ENCODE measurements around the gene SPTB.

Gene SPTB

DNA sequence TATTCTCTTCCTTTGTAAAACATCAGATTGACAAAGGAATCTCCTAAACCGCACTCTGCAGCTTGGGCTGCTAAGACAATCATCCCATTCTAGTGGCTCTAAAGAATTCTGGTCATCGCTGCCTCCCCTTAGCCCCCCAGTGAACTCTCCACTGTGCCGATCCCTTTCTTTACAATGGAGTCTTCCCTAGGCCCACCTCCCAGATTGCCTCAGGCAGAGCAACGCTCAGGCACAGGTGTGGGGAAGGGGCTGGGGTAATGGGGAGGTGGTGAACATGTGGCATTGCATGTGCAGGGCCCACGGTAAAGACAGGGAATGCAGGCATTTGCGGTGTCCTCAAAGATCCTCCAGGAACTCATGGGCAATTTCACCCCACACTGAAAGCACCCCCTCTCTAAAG lies 89.2 kb downstream of the SPTB start:
- TF ChIP-seq ZNF274 (IDR thresholded peaks at IDR 0.05; ENCODE audit: low read depth, low read length) (no peak), SUZ12 (IDR thresholded peaks at IDR 0.05; ENCODE audit: extremely low read depth, insufficient read depth, insufficient read length) (no peak), YY1 (IDR thresholded peaks at IDR 0.05; ENCODE audit: insufficient read depth, insufficient read length) (no peak)
- Histone ChIP-seq H3K36me3 (ENCODE audit: insufficient read depth, insufficient read length, low read length) (no peaks in the 10 kb centered on the region), H3K4me3 (ENCODE audit: insufficient read length, low read depth) (no peak overlapping the region), H3K27me3 (ENCODE audit: insufficient read depth, insufficient read length) (no peaks in the 10 kb centered on the region), H3K9ac (ENCODE audit: insufficient read length, low read depth) (no peak overlapping the region), H3K4me1 (ENCODE audit: insufficient read depth, insufficient read length) (peaks cover 4% of the 10 kb centered on the region), H3K9me3 (ENCODE audit: insufficient read depth, low read length) (no peaks in the 10 kb centered on the region)
- DNase-seq (ENCODE audit: low read depth, low spot score): no peak

DNA sequence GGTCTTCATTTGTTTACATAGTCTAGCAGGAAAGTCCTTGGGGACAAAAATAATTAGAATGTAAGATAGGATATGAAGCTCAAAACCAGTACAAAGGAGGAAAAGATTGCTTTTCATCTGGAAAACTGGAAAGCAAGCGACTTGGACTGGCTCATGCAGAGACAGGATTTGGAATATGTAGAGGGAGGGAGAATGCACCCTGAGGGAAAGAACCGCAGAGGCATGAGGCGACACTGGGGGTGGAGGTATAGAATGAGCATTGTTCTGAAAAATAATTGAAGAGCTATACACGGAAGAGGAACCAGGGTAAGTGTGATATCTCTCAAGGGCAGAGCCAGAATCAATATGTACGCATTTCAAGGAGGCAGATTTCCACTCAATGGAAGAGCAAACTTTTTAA lies 90.0 kb downstream of the SPTB start:
- Histone ChIP-seq H3K4me1 (ENCODE audit: insufficient read depth, insufficient read length) (peaks cover 4% of the 10 kb centered on the region), H3K4me3 (ENCODE audit: insufficient read length, low read depth) (no peak overlapping the region)

DNA sequence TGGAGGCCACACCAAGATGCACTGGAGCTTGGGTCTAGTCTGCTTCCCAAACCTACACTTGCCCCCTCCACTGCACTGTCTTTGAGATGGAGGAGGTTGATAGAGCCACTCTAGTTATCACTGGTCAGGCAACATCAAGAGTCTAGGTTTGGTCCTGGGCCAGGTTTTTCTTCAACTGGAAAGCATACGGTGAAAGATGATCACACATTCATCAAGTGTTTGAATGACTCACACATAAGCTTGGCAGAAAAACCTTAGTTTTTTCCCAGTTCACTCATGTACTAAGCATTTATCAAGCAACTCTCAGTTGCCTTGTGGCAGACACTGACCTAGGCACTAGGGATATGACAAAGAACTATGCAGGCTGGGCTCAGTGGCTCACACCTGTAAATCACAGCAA lies 91.0 kb downstream of the SPTB start:
- Histone ChIP-seq H3K9ac (ENCODE audit: insufficient read length, low read depth) (no peak overlapping the region), H3K36me3 (ENCODE audit: insufficient read depth, insufficient read length, low read length) (no peaks in the 10 kb centered on the region), H3K4me1 (ENCODE audit: insufficient read depth, insufficient read length) (peaks cover 4% of the 10 kb centered on the region), H3K9me3 (ENCODE audit: insufficient read depth, low read length) (no peaks in the 10 kb centered on the region), H3K4me3 (ENCODE audit: insufficient read length, low read depth) (no peak overlapping the region), H3K27me3 (ENCODE audit: insufficient read depth, insufficient read length) (no peaks in the 10 kb centered on the region)
- no peak for DNase-seq (ENCODE audit: low read depth, low spot score)
- TF ChIP-seq SUZ12 (IDR thresholded peaks at IDR 0.05; ENCODE audit: extremely low read depth, insufficient read depth, insufficient read length) (no peak), YY1 (IDR thresholded peaks at IDR 0.05; ENCODE audit: insufficient read depth, insufficient read length) (no peak), ZNF274 (IDR thresholded peaks at IDR 0.05; ENCODE audit: low read depth, low read length) (no peak)

More for the DNA sequence above, 90.0 kb downstream of the SPTB start:
- no peak for DNase-seq (ENCODE audit: low read depth, low spot score)
- no peak overlapping the region for H3K9ac ChIP-seq (ENCODE audit: insufficient read length, low read depth)
- no peak for TF ChIP-seq YY1 (IDR thresholded peaks at IDR 0.05; ENCODE audit: insufficient read depth, insufficient read length)
- no peak for TF ChIP-seq ZNF274 (IDR thresholded peaks at IDR 0.05; ENCODE audit: low read depth, low read length)
- TF ChIP-seq SUZ12 (IDR thresholded peaks at IDR 0.05; ENCODE audit: extremely low read depth, insufficient read depth, insufficient read length): no peak
- H3K27me3 ChIP-seq (ENCODE audit: insufficient read depth, insufficient read length): no peaks in the 10 kb centered on the region
- H3K36me3 ChIP-seq (ENCODE audit: insufficient read depth, insufficient read length, low read length): no peaks in the 10 kb centered on the region
- H3K9me3 ChIP-seq (ENCODE audit: insufficient read depth, low read length): no peaks in the 10 kb centered on the region

DNA sequence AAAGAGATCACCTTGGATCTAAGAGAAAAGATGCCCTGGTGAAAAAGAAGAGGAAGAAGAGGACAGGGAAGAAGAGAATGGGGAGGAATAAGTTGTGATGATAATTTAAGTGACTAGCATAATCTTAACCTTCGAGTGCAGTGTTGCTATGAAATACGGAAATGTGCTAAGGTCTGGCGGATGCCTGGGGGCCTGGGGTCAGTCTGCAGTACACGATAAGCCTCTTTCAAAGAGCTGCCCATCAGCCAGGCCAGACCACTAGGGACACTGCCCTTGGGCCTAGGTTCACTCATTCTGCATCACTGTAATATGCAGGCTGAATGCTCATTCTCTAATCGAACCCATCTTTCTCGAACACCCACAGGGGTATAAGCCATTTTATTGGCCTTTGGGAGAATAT lies 92.1 kb downstream of the SPTB start:
- Histone ChIP-seq H3K36me3 (ENCODE audit: insufficient read depth, insufficient read length, low read length) (no peaks in the 10 kb centered on the region), H3K4me3 (ENCODE audit: insufficient read length, low read depth) (no peak overlapping the region), H3K9ac (ENCODE audit: insufficient read length, low read depth) (no peak overlapping the region), H3K4me1 (ENCODE audit: insufficient read depth, insufficient read length) (peaks cover 4% of the 10 kb centered on the region), H3K27me3 (ENCODE audit: insufficient read depth, insufficient read length) (no peaks in the 10 kb centered on the region), H3K9me3 (ENCODE audit: insufficient read depth, low read length) (no peaks in the 10 kb centered on the region)
- TF ChIP-seq ZNF274 (IDR thresholded peaks at IDR 0.05; ENCODE audit: low read depth, low read length): no peak
- TF ChIP-seq YY1 (IDR thresholded peaks at IDR 0.05; ENCODE audit: insufficient read depth, insufficient read length): no peak
- no peak for TF ChIP-seq SUZ12 (IDR thresholded peaks at IDR 0.05; ENCODE audit: extremely low read depth, insufficient read depth, insufficient read length)
- no peak for DNase-seq (ENCODE audit: low read depth, low spot score)

DNA sequence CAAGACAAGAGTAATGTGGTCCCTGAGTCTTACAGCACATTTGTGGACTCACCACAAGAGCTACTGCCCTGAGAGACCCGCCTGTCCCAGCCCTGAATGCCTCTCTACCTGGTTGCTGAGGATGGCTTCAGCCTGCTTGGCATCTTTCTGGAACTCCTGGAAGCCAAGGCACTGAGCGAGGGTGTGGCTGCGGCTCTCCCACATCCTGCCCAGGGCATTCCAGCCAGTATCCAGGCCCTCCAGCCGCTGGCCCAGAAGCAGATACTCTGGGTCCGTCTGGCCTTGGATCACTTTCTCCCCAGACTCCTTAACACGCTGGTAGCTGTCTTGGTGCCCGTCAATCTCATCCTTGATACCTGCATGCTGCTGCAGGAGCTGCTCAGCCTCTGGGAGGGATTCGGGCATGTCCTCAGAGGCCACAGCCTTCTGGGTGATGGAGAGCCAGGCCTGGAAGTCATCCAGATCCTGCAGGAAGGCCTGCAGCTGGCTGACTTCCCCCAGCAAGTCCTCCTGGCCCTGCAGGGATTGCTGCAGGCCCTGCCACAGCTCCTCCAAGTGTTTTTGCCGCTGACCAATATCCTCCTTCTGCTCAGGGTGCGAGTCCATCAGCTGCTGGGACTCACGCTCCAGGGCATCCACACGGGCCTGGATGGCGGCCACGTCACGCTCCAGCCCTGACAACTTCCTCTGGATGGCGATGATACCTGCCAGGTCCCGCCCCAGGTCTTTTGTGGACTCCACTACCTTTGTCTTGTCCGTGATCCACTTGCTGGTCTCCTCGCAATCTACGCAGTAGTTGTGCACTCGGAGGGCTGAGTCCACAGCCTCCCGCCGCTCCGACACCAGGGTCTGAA lies 93.2 kb downstream of the SPTB start:
- Histone ChIP-seq H3K9ac (ENCODE audit: insufficient read length, low read depth) (no peak overlapping the region), H3K4me1 (ENCODE audit: insufficient read depth, insufficient read length) (peaks cover 4% of the 10 kb centered on the region), H3K36me3 (ENCODE audit: insufficient read depth, insufficient read length, low read length) (no peaks in the 10 kb centered on the region), H3K27me3 (ENCODE audit: insufficient read depth, insufficient read length) (no peaks in the 10 kb centered on the region), H3K4me3 (ENCODE audit: insufficient read length, low read depth) (no peak overlapping the region), H3K9me3 (ENCODE audit: insufficient read depth, low read length) (no peaks in the 10 kb centered on the region)
- no peak for DNase-seq (ENCODE audit: low read depth, low spot score)
- TF ChIP-seq ZNF274 (IDR thresholded peaks at IDR 0.05; ENCODE audit: low read depth, low read length) (no peak), SUZ12 (IDR thresholded peaks at IDR 0.05; ENCODE audit: extremely low read depth, insufficient read depth, insufficient read length) (no peak), YY1 (IDR thresholded peaks at IDR 0.05; ENCODE audit: insufficient read depth, insufficient read length) (no peak)

DNA sequence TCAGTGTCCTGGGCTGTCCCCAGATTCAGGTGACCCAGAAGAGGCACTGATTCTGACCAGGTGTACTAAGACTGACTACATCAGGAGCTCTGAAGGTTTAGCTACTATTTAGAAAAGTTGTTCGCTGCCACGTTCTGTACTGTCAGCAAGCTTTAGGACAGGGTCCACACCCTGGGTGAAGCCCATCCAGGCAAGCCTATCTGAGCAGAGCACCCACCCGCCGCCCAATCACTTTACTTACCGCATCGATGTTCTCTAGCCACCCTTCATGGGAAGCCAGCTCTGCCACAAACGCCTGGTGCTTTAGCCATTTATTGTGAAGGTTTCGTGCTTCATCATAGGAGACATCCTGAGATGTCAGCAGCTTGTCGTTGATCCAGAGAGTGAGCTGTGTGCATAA lies 95.7 kb downstream of the SPTB start:
- no peaks in the 10 kb centered on the region for H3K4me1 ChIP-seq (ENCODE audit: insufficient read depth, insufficient read length)
- no peak overlapping the region for H3K9ac ChIP-seq (ENCODE audit: insufficient read length, low read depth)
- no peak overlapping the region for H3K4me3 ChIP-seq (ENCODE audit: insufficient read length, low read depth)
- TF ChIP-seq ZNF274 (IDR thresholded peaks at IDR 0.05; ENCODE audit: low read depth, low read length): no peak
- H3K36me3 ChIP-seq (ENCODE audit: insufficient read depth, insufficient read length, low read length): no peaks in the 10 kb centered on the region
- H3K27me3 ChIP-seq (ENCODE audit: insufficient read depth, insufficient read length): no peaks in the 10 kb centered on the region
- no peak for DNase-seq (ENCODE audit: low read depth, low spot score)
- H3K9me3 ChIP-seq (ENCODE audit: insufficient read depth, low read length): no peaks in the 10 kb centered on the region

DNA sequence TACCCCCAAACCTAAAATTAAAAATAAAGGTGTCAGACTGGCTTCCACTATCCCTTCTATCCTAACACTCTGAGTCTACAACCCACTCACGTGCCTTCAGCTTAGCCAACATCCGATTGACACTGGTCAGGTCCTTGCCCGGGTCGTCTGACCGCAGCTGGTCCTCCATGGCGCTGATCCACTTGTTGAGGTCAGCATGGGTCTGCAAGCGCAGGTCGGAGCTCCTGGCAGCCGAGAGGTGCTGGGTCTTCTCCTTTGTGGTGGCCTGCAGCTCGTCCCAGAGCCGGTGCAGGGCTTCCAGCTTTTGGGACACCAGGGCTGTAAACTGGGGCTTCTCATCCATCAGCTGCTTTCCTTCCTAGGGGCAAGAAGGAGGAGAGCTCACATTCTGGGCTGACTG lies 97.5 kb downstream of the SPTB start:
- Histone ChIP-seq H3K9ac (ENCODE audit: insufficient read length, low read depth) (no peak overlapping the region), H3K36me3 (ENCODE audit: insufficient read depth, insufficient read length, low read length) (no peaks in the 10 kb centered on the region), H3K4me1 (ENCODE audit: insufficient read depth, insufficient read length) (no peaks in the 10 kb centered on the region), H3K9me3 (ENCODE audit: insufficient read depth, low read length) (no peaks in the 10 kb centered on the region), H3K27me3 (ENCODE audit: insufficient read depth, insufficient read length) (no peaks in the 10 kb centered on the region), H3K4me3 (ENCODE audit: insufficient read length, low read depth) (no peak overlapping the region)
- TF ChIP-seq YY1 (IDR thresholded peaks at IDR 0.05; ENCODE audit: insufficient read depth, insufficient read length) (no peak), SUZ12 (IDR thresholded peaks at IDR 0.05; ENCODE audit: extremely low read depth, insufficient read depth, insufficient read length) (no peak), ZNF274 (IDR thresholded peaks at IDR 0.05; ENCODE audit: low read depth, low read length) (no peak)
- no peak for DNase-seq (ENCODE audit: low read depth, low spot score)

All from NT2/D1 (cell line).